ENCODE results near the gene TTLL6. TPM values are rescaled to one million over a fixed set of nuclear protein-coding genes. Genes with fewer than 3 reads are reported as not detected.
A peak's percentile ranks its signal among the peaks of the same experiment; 100 is the strongest.

Gene TTLL6
- not detected for total RNA-seq

DNA sequence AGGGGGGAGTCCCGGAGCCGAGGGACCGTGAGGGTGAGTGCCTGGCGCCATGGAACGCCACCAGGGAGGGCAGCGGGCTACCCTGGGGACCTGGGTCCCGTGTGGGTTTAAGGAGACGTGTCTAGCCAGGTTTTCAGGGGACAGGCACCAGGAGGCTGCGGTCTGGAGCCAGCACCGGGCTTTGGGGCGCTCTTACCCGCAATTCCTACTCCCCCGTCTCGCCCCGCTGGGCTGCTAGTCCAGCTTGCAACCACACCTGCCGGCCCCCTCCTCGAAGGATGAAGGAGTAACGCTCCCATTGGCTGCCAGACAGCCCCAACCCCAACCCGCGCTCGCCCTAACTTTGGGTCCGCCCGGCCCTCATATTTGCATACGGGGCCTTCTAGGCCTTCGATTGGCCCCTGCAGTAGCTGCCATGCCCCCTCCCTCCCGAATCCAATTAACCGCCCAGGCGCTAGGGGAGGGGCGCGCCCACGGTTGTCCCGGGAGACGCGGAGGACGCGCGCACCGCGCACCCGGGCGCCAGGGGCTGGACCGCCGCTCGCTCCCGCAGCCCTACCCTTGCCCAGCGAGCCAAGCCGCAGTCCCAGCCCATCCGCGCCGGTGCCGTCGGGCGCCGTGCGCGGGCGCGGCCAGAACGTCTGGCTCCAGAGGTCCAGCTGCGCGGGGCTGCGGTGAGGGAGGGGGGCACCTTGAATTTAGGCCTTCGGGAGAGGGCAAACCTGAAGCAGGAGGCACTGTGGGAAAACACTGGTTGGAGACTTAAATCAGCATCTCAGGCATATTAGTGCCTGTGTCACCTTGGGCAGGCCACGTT lies at the start of gene TTLL6:
TTLL6 (minus strand) TSS at position 456 of the 817 bp plus-strand sequence; CDS start at position 299, 157 bp downstream.
- DNase-seq = peak; percentile 76
- intact Hi-C loops (cut with micrococcal nuclease) = no loop called here
- no peaks in the 10 kb centered on the region for H3K9me3 Mint-ChIP-seq
- H3K4me1 Mint-ChIP-seq (ENCODE audit: low read depth) = peaks cover 18% of the 10 kb centered on the region
- ChIA-PET CTCF (interaction anchor here (0.6 to 18.1 kb wide), 10 partner anchors 13 to 216 kb away, joined by 3 to 614 read pairs (median 4); partner anchors contain the start of genes PRAC1 and PRAC2), POLR2A (interaction anchor here (0.8 kb wide), 1 partner anchor 62 kb away, joined by 3 read pairs; no protein-coding TSS in a partner anchor)
- no peak within 1 kb of the TSS for H3K27ac Mint-ChIP-seq
- TF ChIP-seq CTCF (IDR thresholded peaks at IDR 0.05) = no peak
- peaks cover 46% of the 10 kb centered on the region for H3K27me3 Mint-ChIP-seq
- peak within 1 kb of the TSS; percentile 63 for H3K4me3 Mint-ChIP-seq
- ATAC-seq = peak; percentile 94
- no peaks in the 10 kb centered on the region for H3K36me3 Mint-ChIP-seq (ENCODE audit: low read depth)

DNA sequence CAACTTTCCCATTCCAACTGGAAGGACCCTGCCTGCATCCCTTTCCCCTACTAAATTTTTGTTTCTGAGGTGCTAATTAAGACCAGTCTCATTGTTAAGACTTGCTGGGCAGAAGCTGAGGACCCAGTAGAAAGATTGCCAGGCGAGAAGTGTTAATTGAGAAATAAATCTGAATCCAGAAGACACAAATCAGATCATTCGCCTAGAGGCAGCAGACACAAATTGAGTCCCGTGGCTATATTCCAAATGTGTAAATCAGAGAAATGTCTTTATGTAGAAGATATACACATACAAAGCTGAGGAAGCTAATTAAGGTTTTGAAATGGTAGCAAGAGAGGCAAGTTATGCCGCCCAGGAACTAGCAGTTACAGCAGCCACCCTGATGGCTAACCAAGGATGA lies 43.4 kb upstream of the TTLL6 start:
- intact Hi-C loops (cut with micrococcal nuclease) = no loop called here
- Mint-ChIP-seq H3K9me3 (no peaks in the 10 kb centered on the region), H3K27ac (peak overlapping the region; percentile 63), H3K27me3 (no peaks in the 10 kb centered on the region), H3K4me3 (no peak overlapping the region), H3K36me3 (ENCODE audit: low read depth) (peaks cover 22% of the 10 kb centered on the region), H3K4me1 (ENCODE audit: low read depth) (peaks cover 2% of the 10 kb centered on the region)
- no peak for TF ChIP-seq CTCF (IDR thresholded peaks at IDR 0.05)
- CTCF ChIA-PET = interaction anchor here (0.6 to 4.4 kb wide), 12 partner anchors 10 to 170 kb away, joined by 3 to 36 read pairs (median 4); partner anchors contain the start of gene SNF8
- DNase-seq (no peak), ATAC-seq (no peak)
- POLR2A ChIA-PET = interaction anchor here (0.6 kb wide), 1 partner anchor 49 kb away, joined by 3 read pairs; no protein-coding TSS in a partner anchor

DNA sequence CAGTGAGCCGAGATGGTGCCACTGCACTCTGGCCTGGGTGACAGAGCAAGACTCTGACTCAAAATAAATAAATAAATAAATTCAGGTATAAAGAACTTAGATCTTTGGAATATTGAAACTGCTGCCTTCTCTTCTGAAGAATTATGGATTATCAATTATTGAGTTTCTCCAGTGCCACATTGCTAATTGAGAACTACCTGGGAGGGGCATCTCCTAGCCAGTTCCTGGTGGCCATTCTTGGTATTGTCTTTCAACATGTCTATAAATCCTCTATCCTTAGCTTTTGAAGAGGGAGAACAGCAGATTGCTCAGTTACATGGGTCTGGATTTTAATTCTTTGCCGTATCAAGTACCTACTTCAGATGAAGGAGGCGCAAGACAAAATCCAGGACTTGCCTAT lies 43.0 kb upstream of the TTLL6 start:
- peaks cover 2% of the 10 kb centered on the region for H3K4me1 Mint-ChIP-seq (ENCODE audit: low read depth)
- TF ChIP-seq CTCF (IDR thresholded peaks at IDR 0.05) = no peak
- H3K27ac Mint-ChIP-seq = no peak overlapping the region
- no peaks in the 10 kb centered on the region for H3K27me3 Mint-ChIP-seq
- no peak for DNase-seq
- H3K4me3 Mint-ChIP-seq = no peak overlapping the region
- peaks cover 22% of the 10 kb centered on the region for H3K36me3 Mint-ChIP-seq (ENCODE audit: low read depth)
- no peaks in the 10 kb centered on the region for H3K9me3 Mint-ChIP-seq
- CTCF ChIA-PET = interaction anchor here (0.6 to 4.4 kb wide), 13 partner anchors 9 to 191 kb away, joined by 3 to 36 read pairs (median 4); no protein-coding TSS in a partner anchor
- no peak for ATAC-seq
- intact Hi-C loops (cut with micrococcal nuclease) = no loop called here
- POLR2A ChIA-PET = no interaction called here

- no peak for TF ChIP-seq CTCF (IDR thresholded peaks at IDR 0.05)
- intact Hi-C loops (cut with micrococcal nuclease) = no loop called here
- ATAC-seq (no peak), DNase-seq (no peak)
- POLR2A ChIA-PET = no interaction called here
- Mint-ChIP-seq H3K36me3 (ENCODE audit: low read depth) (peaks cover 16% of the 10 kb centered on the region), H3K4me3 (no peak overlapping the region), H3K4me1 (ENCODE audit: low read depth) (peaks cover 2% of the 10 kb centered on the region), H3K9me3 (no peaks in the 10 kb centered on the region), H3K27me3 (no peaks in the 10 kb centered on the region), H3K27ac (no peak overlapping the region)
- CTCF ChIA-PET = interaction anchor here (0.9 to 1.6 kb wide), 4 partner anchors 13 to 178 kb away, joined by 3 to 13 read pairs (median 3); no protein-coding TSS in a partner anchor
Observed at GRCh38 chr17:48856122-48856821, 39.2 kb upstream of the TTLL6 start.
